ENCODE measurements around the gene TAAR5. TPM values are rescaled to one million over a fixed set of nuclear protein-coding genes. Genes with fewer than 3 reads are reported as not detected.
"Not testable (repeated sequence)": the region's sequence is repeated elsewhere in the genome, so short reads cannot be mapped to it uniquely, and the experiment has no call there.

The TAAR5 gene
- total RNA-seq, 1 experiment from 2014 or later = not detected

GRCh38 chr6:132567566-132567965, 22.0 kb downstream of the TAAR5 start:
- H3K9me3 ChIP-seq = no peaks in the 10 kb centered on the region
- ChIA-PET POLR2A (no interaction called here), CTCF (no interaction called here)
- Mint-ChIP-seq H3K4me3 (ENCODE audit: unreplicated experiment) (no peak overlapping the region), H3K4me1 (ENCODE audit: low read depth, unreplicated experiment) (peaks cover 5% of the 10 kb centered on the region), H3K27ac (ENCODE audit: unreplicated experiment) (peak overlapping the region; percentile 52), H3K36me3 (ENCODE audit: insufficient read depth, unreplicated experiment) (no peaks in the 10 kb centered on the region), H3K27me3 (ENCODE audit: insufficient read depth, unreplicated experiment) (peaks cover 6% of the 10 kb centered on the region), H3K9me3 (ENCODE audit: unreplicated experiment) (no peaks in the 10 kb centered on the region)
- no peak overlapping the region for H3K4me3 ChIP-seq (ENCODE audit: low read depth, low read length)
- TF ChIP-seq CTCF (IDR thresholded peaks at IDR 0.05; ENCODE audit: insufficient read depth in 1 of 2, low read depth in 1 of 2, low read length in 1 of 2, severe bottlenecking in 1 of 2, unreplicated experiment in 1 of 2) = no peak
- no TSS peak for BruUV-seq (replicated peaks)
- H3K36me3 ChIP-seq (ENCODE audit: control insufficient read depth, insufficient read depth, low read length) = no peaks in the 10 kb centered on the region
- intact Hi-C loops (cut with micrococcal nuclease; ENCODE audit: unreplicated experiment) = no loop called here
- peaks cover 3% of the 10 kb centered on the region; the same call in 1 of the 2 replicates for H3K4me1 ChIP-seq
- H3K27me3 ChIP-seq (replicated peaks; ENCODE audit: control insufficient read depth, insufficient read depth, low read length) = no peaks in the 10 kb centered on the region
- no peak for DNase-seq

GRCh38 chr6:132566404-132566803, 23.1 kb downstream of the TAAR5 start:
- H3K9me3 Mint-ChIP-seq (ENCODE audit: unreplicated experiment) = no peaks in the 10 kb centered on the region
- BruUV-seq (replicated peaks) = no TSS peak
- ChIA-PET POLR2A (no interaction called here), CTCF (no interaction called here)
- Histone ChIP-seq H3K4me3 (ENCODE audit: low read depth, low read length) (no peak overlapping the region), H3K9me3 (no peaks in the 10 kb centered on the region), H3K4me1 (peaks cover 3% of the 10 kb centered on the region; the same call in 1 of the 2 replicates), H3K27me3 (replicated peaks; ENCODE audit: control insufficient read depth, insufficient read depth, low read length) (no peaks in the 10 kb centered on the region), H3K36me3 (ENCODE audit: control insufficient read depth, insufficient read depth, low read length) (no peaks in the 10 kb centered on the region)
- H3K27ac Mint-ChIP-seq (ENCODE audit: unreplicated experiment) = no peak overlapping the region
- peaks cover 5% of the 10 kb centered on the region for H3K4me1 Mint-ChIP-seq (ENCODE audit: low read depth, unreplicated experiment)
- H3K27me3 Mint-ChIP-seq (ENCODE audit: insufficient read depth, unreplicated experiment) = peaks cover 6% of the 10 kb centered on the region
- intact Hi-C loops (cut with micrococcal nuclease; ENCODE audit: unreplicated experiment) = no loop called here
- DNase-seq = no peak
- no peaks in the 10 kb centered on the region for H3K36me3 Mint-ChIP-seq (ENCODE audit: insufficient read depth, unreplicated experiment)
- no peak for TF ChIP-seq CTCF (IDR thresholded peaks at IDR 0.05; ENCODE audit: insufficient read depth in 1 of 2, low read depth in 1 of 2, low read length in 1 of 2, severe bottlenecking in 1 of 2, unreplicated experiment in 1 of 2)
- H3K4me3 Mint-ChIP-seq (ENCODE audit: unreplicated experiment) = no peak overlapping the region

GRCh38 chr6:132560087-132560486, 29.5 kb downstream of the TAAR5 start:
- H3K27ac Mint-ChIP-seq (ENCODE audit: unreplicated experiment); H3K27me3 ChIP-seq (replicated peaks; ENCODE audit: control insufficient read depth, insufficient read depth, low read length); CTCF ChIA-PET; H3K4me1 ChIP-seq; DNase-seq; H3K4me3 Mint-ChIP-seq (ENCODE audit: unreplicated experiment); BruUV-seq (replicated peaks); H3K27me3 Mint-ChIP-seq (ENCODE audit: insufficient read depth, unreplicated experiment); H3K36me3 ChIP-seq (ENCODE audit: control insufficient read depth, insufficient read depth, low read length); H3K4me1 Mint-ChIP-seq (ENCODE audit: low read depth, unreplicated experiment); H3K9me3 Mint-ChIP-seq (ENCODE audit: unreplicated experiment); intact Hi-C loops (cut with micrococcal nuclease; ENCODE audit: unreplicated experiment); POLR2A ChIA-PET; H3K36me3 Mint-ChIP-seq (ENCODE audit: insufficient read depth, unreplicated experiment); H3K4me3 ChIP-seq (ENCODE audit: low read depth, low read length); H3K9me3 ChIP-seq: not testable (repeated sequence)

- no TSS peak for BruUV-seq (replicated peaks)
- intact Hi-C loops (cut with micrococcal nuclease; ENCODE audit: unreplicated experiment) = no loop called here
Measured at GRCh38 chr6:132552372-132552771, 37.2 kb downstream of the TAAR5 start, which contains the start of gene TAAR8. Gene TAAR8, plus strand, starts transcription at chr6:132552672. Its CDS starts 21 bp downstream, at chr6:132552693.

More at GRCh38 chr6:132552372-132552771, 37.2 kb downstream of the TAAR5 start, which contains the start of gene TAAR8:
- Mint-ChIP-seq H3K9me3 (ENCODE audit: unreplicated experiment) (no peaks in the 10 kb centered on the region), H3K27ac (ENCODE audit: unreplicated experiment) (no peak within 1 kb of the TSS), H3K4me3 (ENCODE audit: unreplicated experiment) (no peak within 1 kb of the TSS), H3K4me1 (ENCODE audit: low read depth, unreplicated experiment) (no peaks in the 10 kb centered on the region), H3K27me3 (ENCODE audit: insufficient read depth, unreplicated experiment) (no peaks in the 10 kb centered on the region), H3K36me3 (ENCODE audit: insufficient read depth, unreplicated experiment) (no peaks in the 10 kb centered on the region)
- no peaks in the 10 kb centered on the region for H3K36me3 ChIP-seq (ENCODE audit: control insufficient read depth, insufficient read depth, low read length)
- ChIA-PET POLR2A (no interaction called here), CTCF (no interaction called here)
- H3K4me1 ChIP-seq = no peaks in the 10 kb centered on the region
- H3K27me3 ChIP-seq (replicated peaks; ENCODE audit: control insufficient read depth, insufficient read depth, low read length) = no peaks in the 10 kb centered on the region
- no peak for TF ChIP-seq CTCF (IDR thresholded peaks at IDR 0.05; ENCODE audit: insufficient read depth in 1 of 2, low read depth in 1 of 2, low read length in 1 of 2, severe bottlenecking in 1 of 2, unreplicated experiment in 1 of 2)
- H3K9me3 ChIP-seq = no peaks in the 10 kb centered on the region
- no peak within 1 kb of the TSS for H3K4me3 ChIP-seq (ENCODE audit: low read depth, low read length)
- DNase-seq = no peak

Data from Caco-2 (cell line).